PC-3 (cell line): ENCODE measurements around the gene METAP1.

Experiments used
- EZH2 ChIP-seq: fragments of 300-600 bp; sonication (generic); IDR thresholded peaks from one replicate; pipeline ENCODE4 v1.6.1; 2017; ENCODE audit warnings: antibody characterized with exemption, mild to moderate bottlenecking, low read length; ENCODE audit not compliant: unreplicated experiment
- TF ChIP-seq, protein P1 (sequence below): fragments of 300-600 bp; sonication (generic); conservative IDR thresholded peaks from 2 replicates; pipeline ENCODE4 v1.5.1; 2017; ENCODE audit warnings: antibody characterized with exemption, low read depth, mild to moderate bottlenecking, low read length

DNA sequence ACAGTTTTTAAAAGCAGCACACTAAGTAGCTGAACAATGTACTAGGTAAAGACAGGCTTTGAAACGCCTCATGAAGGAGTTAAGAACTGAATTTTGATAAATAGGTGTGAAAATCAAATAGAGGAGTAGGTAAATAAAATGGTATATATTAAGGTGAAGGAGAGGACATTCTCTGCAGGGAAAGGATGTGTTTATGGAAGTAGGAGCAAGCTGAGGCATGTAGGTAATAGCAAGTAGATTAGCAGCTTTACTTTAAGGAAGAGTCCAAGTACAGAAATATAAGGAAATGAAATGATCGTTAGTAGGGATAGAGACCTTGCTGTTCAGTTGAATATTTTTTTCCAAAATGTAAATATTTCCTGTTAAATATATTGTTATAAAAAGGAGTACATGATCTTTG, 12.5 kb downstream of the METAP1 start:
- TF ChIP-seq, protein P1, sequence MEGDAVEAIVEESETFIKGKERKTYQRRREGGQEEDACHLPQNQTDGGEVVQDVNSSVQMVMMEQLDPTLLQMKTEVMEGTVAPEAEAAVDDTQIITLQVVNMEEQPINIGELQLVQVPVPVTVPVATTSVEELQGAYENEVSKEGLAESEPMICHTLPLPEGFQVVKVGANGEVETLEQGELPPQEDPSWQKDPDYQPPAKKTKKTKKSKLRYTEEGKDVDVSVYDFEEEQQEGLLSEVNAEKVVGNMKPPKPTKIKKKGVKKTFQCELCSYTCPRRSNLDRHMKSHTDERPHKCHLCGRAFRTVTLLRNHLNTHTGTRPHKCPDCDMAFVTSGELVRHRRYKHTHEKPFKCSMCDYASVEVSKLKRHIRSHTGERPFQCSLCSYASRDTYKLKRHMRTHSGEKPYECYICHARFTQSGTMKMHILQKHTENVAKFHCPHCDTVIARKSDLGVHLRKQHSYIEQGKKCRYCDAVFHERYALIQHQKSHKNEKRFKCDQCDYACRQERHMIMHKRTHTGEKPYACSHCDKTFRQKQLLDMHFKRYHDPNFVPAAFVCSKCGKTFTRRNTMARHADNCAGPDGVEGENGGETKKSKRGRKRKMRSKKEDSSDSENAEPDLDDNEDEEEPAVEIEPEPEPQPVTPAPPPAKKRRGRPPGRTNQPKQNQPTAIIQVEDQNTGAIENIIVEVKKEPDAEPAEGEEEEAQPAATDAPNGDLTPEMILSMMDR, result no peak
- TF ChIP-seq EZH2, result no peak
